Erythroblast (primary cell): ENCODE measurements around the gene SREK1.

Experiments used
- GATA1 ChIP-seq: IDR thresholded peaks from 2 replicates; pipeline ENCODE4 v1.6.1; 2011; ENCODE audit warnings: low read depth, mild to moderate bottlenecking, control low read depth, low read length, moderate library complexity
- POLR2A ChIP-seq: IDR thresholded peaks from 2 replicates; pipeline ENCODE4 v1.6.1; 2011; ENCODE audit warnings: mild to moderate bottlenecking, low read length

GRCh38 chr5:66129144-66129543 is 15.0 kb upstream of the SREK1 start:
- TF ChIP-seq POLR2A: no peak
- no peak for TF ChIP-seq GATA1
